Natural killer cell (primary cell): Measurements from ENCODE around the gene UBAC1. TPM values are rescaled to one million over a fixed set of nuclear protein-coding genes. Genes with fewer than 3 reads are reported as not detected.

ENCODE experiments used
- ATAC-seq, 3 donors: fragments of 150-1000 bp in 2 of 3; fragments of 200-7000 bp in 1 of 3; cut with Tn5 transposase; 1 replicate in 1 of 3; 2 replicates in 2 of 3; pipeline ENCODE4 v1.10.0; 2021; ENCODE audit warnings: mild to moderate bottlenecking in 2 of 3, moderate library complexity in 2 of 3
- DNase-seq, 2 donors: peaks; one replicate each; pipeline versions ENCODE4 v3.0.0 to v3.0.0-alpha.2; 2013 to 2021; ENCODE audit warnings: mixed read lengths in 1 of 2
- H3K27ac ChIP-seq: one replicate; pipeline ENCODE4 v1.5.1; 2013; ENCODE audit warnings: mild to moderate bottlenecking, low read length
- H3K27me3 ChIP-seq: one replicate; pipeline ENCODE4 v1.6.1; 2013; ENCODE audit warnings: low read length; ENCODE audit not compliant: control insufficient read depth, insufficient read depth
- H3K36me3 ChIP-seq: one replicate; pipeline ENCODE4 v1.6.1; 2013; ENCODE audit warnings: low read length; ENCODE audit not compliant: control insufficient read depth, insufficient read depth
- H3K4me1 ChIP-seq: one replicate; pipeline ENCODE4 v1.6.1; 2013; ENCODE audit warnings: low read length; ENCODE audit not compliant: control insufficient read depth, insufficient read depth
- H3K4me3 ChIP-seq: one replicate; pipeline ENCODE4 v1.5.1; 2013; ENCODE audit warnings: low read length
- H3K9me3 ChIP-seq: one replicate; pipeline ENCODE4 v1.6.1; 2013; ENCODE audit warnings: low read length; ENCODE audit not compliant: control insufficient read depth, insufficient read depth
- H3K27ac Mint-ChIP-seq, 2 donors: one replicate each; pipeline ENCODE4 v1.8.0; 2022; ENCODE audit warnings: mild to moderate bottlenecking in 2 of 2, mixed read lengths in 2 of 2, moderate library complexity in 1 of 2
- H3K27me3 Mint-ChIP-seq, 2 donors: one replicate each; pipeline ENCODE4 v1.8.0; 2022; ENCODE audit warnings: low read depth in 2 of 2, mixed read lengths in 2 of 2
- H3K36me3 Mint-ChIP-seq: one replicate; pipeline ENCODE4 v1.8.0; 2022; ENCODE audit warnings: mixed read lengths
- H3K4me1 Mint-ChIP-seq, 2 donors: one replicate each; pipeline ENCODE4 v1.8.0; 2022; ENCODE audit warnings: mixed read lengths in 2 of 2
- H3K4me3 Mint-ChIP-seq: one replicate; pipeline ENCODE4 v1.8.0; 2022; ENCODE audit warnings: mild to moderate bottlenecking, moderate library complexity, mixed read lengths
- H3K9me3 Mint-ChIP-seq, 2 donors: one replicate each; pipeline ENCODE4 v1.8.0; 2022; ENCODE audit warnings: mixed read lengths in 2 of 2
- WGBS: methylation state at CpG from one replicate; pipeline ENCODE4 v1.1.7; 2013; ENCODE audit warnings: missing lambda C conversion rate; ENCODE audit not compliant: insufficient coverage; 5-methylcytosine and 5-hydroxymethylcytosine counted together
- intact Hi-C: fragments of 100-400 bp; cut with micrococcal nuclease; formaldehyde crosslinking; loops from one replicate; pipeline ENCODE4 v1.14.2; 2022
- total RNA-seq, 4 donors: library from RNA; stranded (reverse); fragments of 120-200 nt in 1 of 4; gene quantifications; one replicate each; pipeline versions ENCODE4 v1.2.3 to v1.2.4, GENCODE V29; 2013 to 2022
- TF ChIP-seq, protein P1 (sequence below): fragments of 200-600 bp; IDR thresholded peaks from one replicate; pipeline ENCODE4 v1.8.0; 2022; ENCODE audit warnings: antibody characterized with exemption

UBAC1 gene
- total RNA-seq, 3 donors from 2014 or later (not counting 1 experiment from before 2014, with no cell fraction given), result 22.7 to 31.8 (median 27.6) TPM

DNA sequence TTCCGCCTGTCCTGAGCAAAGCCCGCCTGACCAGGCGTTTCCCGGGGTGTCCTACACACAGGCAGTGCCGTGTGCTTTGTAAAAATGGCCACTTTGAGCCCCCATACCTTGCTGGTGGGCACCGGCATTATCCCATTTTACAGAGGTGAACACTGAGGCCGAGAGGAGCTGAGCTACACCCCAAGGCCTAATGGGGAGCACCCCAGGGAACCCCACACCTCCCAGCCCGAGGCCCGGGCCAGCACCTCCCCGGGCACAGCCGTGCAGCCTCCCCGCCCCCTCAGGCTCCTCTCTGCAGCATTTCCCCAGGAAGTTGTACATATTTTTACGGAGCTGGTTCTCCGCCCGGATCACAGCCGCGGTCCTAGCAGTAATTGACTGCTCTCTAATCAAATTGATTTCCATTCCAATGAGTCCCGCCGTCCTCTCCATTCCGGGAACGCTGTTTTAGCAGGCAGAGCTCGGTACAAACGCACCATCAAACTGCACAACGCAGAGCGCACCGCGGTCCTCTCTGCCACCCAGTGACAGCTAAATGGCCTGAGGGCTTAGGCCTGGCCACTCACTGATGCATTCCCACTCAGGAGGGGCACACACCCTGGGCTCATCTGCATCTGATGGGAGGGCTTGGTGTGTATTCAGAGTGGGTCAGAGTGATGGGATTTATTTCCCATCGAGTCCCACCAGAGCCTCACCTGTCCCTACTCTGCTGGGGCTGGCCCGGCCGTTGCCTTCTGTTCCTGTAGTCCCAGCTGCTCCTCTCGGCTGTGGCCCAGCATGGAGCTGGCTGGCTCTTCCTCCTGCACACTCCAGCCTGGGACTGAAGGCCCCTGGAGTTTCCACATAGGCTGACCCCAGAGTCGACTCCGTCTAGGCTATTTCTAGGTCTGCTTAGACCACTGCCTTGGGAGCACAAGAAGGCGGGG is 36.2 kb upstream of the UBAC1 start:
- H3K36me3 ChIP-seq, result no peaks in the 10 kb centered on the region
- Mint-ChIP-seq H3K4me1 (peaks cover 0 to 13% of the 10 kb centered on the region in 2 donors), H3K27me3 (no peaks in the 10 kb centered on the region), H3K9me3 (no peaks in the 10 kb centered on the region), H3K4me3 (no peak overlapping the region), H3K27ac (no peak overlapping the region), H3K36me3 (no peaks in the 10 kb centered on the region)
- no peak for DNase-seq
- WGBS, result 71% methylated on average over 34 of the region's 34 CpGs
- H3K27me3 ChIP-seq, result no peaks in the 10 kb centered on the region
- H3K4me3 ChIP-seq, result no peak overlapping the region
- ATAC-seq, result no peak
- TF ChIP-seq, protein P1, sequence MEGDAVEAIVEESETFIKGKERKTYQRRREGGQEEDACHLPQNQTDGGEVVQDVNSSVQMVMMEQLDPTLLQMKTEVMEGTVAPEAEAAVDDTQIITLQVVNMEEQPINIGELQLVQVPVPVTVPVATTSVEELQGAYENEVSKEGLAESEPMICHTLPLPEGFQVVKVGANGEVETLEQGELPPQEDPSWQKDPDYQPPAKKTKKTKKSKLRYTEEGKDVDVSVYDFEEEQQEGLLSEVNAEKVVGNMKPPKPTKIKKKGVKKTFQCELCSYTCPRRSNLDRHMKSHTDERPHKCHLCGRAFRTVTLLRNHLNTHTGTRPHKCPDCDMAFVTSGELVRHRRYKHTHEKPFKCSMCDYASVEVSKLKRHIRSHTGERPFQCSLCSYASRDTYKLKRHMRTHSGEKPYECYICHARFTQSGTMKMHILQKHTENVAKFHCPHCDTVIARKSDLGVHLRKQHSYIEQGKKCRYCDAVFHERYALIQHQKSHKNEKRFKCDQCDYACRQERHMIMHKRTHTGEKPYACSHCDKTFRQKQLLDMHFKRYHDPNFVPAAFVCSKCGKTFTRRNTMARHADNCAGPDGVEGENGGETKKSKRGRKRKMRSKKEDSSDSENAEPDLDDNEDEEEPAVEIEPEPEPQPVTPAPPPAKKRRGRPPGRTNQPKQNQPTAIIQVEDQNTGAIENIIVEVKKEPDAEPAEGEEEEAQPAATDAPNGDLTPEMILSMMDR, result no peak
- H3K9me3 ChIP-seq, result no peaks in the 10 kb centered on the region
- H3K4me1 ChIP-seq, result peaks cover 20% of the 10 kb centered on the region
- H3K27ac ChIP-seq, result no peak overlapping the region
- intact Hi-C loops, result no loop called here

DNA sequence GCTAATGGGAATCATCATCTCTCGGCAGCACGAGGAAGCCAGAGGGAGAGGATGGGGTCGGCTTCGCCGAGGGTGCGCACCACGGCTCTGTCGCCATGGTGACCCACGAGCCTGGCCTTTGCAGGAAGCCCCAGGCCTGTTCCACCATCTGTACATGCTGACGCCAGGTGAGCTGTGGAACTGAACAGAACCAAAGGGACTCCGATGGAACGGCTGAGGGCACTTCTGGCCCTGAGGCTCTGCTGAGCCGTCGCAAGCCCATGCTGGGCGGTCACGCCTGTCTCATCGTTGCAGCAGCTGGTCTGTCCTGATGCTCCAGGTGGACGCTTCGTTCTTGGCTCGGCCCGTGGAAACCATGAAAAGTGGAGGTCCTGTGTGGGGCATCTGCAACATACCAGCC is 34.6 kb upstream of the UBAC1 start:
- Mint-ChIP-seq H3K4me1 (peaks cover 0 to 25% of the 10 kb centered on the region in 2 donors), H3K4me3 (no peak overlapping the region), H3K27ac (no peak overlapping the region), H3K36me3 (no peaks in the 10 kb centered on the region), H3K9me3 (no peaks in the 10 kb centered on the region), H3K27me3 (no peaks in the 10 kb centered on the region)
- Histone ChIP-seq H3K36me3 (no peaks in the 10 kb centered on the region), H3K9me3 (no peaks in the 10 kb centered on the region), H3K4me1 (peaks cover 34% of the 10 kb centered on the region), H3K4me3 (no peak overlapping the region), H3K27me3 (no peaks in the 10 kb centered on the region), H3K27ac (no peak overlapping the region)
- intact Hi-C loops, result no loop called here
- 95% methylated on average over 21 of the region's 21 CpGs for WGBS
- TF ChIP-seq, protein P1, result no peak
- ATAC-seq (no peak), DNase-seq (no peak)

DNA sequence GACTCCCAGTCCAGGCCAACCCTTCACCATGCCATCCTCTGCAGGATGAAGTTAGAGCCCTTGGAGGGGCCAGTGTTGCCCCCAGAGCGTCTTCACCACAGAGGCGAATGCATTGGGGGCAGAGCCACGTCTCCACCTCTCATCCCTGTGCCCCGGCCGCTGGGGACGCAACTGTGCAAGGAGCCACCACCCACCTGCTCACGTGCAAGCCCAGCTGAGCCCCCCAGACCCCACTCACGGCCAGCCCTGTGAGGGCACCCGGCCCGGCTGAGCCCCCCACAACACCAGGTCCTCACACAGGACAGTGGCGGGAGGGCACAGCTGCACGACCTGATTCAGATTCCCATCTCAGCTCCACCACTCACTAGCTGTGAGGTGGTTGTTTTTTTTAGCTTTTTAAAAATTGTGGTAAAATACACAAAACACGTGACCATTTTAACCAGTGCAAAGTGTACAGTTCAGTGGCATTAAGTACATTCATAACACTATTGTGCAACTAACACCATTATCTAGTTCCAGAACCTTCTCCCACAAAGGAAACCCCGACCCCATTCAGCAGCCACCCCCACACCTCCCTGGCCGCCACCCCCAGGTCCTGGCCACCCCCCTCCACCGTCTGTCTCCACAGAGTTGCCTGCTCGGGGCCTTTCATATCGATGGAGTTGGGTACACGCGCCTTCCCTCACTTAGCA is 33.5 kb upstream of the UBAC1 start:
- no peaks in the 10 kb centered on the region for H3K9me3 ChIP-seq
- no peaks in the 10 kb centered on the region for H3K36me3 Mint-ChIP-seq
- WGBS, result 55% methylated on average over 13 of the region's 20 CpGs
- no peaks in the 10 kb centered on the region for H3K27me3 Mint-ChIP-seq
- no peaks in the 10 kb centered on the region for H3K9me3 Mint-ChIP-seq
- intact Hi-C loops, result no loop called here
- no peaks in the 10 kb centered on the region for H3K36me3 ChIP-seq
- peaks cover 0 to 29% of the 10 kb centered on the region in 2 donors for H3K4me1 Mint-ChIP-seq
- TF ChIP-seq, protein P1, result no peak
- H3K27ac Mint-ChIP-seq, result no peak overlapping the region
- H3K27ac ChIP-seq, result no peak overlapping the region
- DNase-seq, result no peak
- H3K27me3 ChIP-seq, result no peaks in the 10 kb centered on the region
- no peak overlapping the region for H3K4me3 Mint-ChIP-seq
- H3K4me1 ChIP-seq, result peaks cover 44% of the 10 kb centered on the region
- no peak for ATAC-seq
- no peak overlapping the region for H3K4me3 ChIP-seq
